Activated CD4-positive, alpha-beta memory T cell treated with anti-CD3 and anti-CD28 coated beads, Interleukin-2, amount 10 ng/mL, durations not matched to agents 7 days and 5 days (primary cell): ENCODE data around the gene PNLDC1. TPM values are rescaled to one million over a fixed set of nuclear protein-coding genes. Genes with fewer than 3 reads are reported as not detected.
"Not testable (repeated sequence)": the region's sequence is repeated elsewhere in the genome, so short reads cannot be mapped to it uniquely, and the experiment has no call there.

ENCODE experiments used
- CTCF ChIA-PET: fragments of 350-600 bp; sonication (Branson Sonifier 250); formaldehyde crosslinking; loops from one replicate; lab custom pipeline; 2021; ENCODE audit warnings: antibody characterized with exemption, inconsistent platforms; lab: Charles Lee
- POLR2A ChIA-PET: fragments of 350-600 bp; sonication (Branson Sonifier 250); formaldehyde crosslinking; loops from one replicate; lab custom pipeline; 2021; ENCODE audit warnings: antibody characterized with exemption; lab: Charles Lee
- DNase-seq: peaks from one replicate; pipeline ENCODE4 v3.0.0-alpha.2; 2020
- H3K27ac Mint-ChIP-seq: one replicate; pipeline ENCODE4 v1.8.0; 2021; ENCODE audit warnings: mild to moderate bottlenecking, mixed read lengths
- H3K27me3 Mint-ChIP-seq: one replicate; pipeline ENCODE4 v1.8.0; 2021; ENCODE audit warnings: mixed read lengths
- H3K36me3 Mint-ChIP-seq: one replicate; pipeline ENCODE4 v1.8.0; 2021; ENCODE audit warnings: low read depth, mixed read lengths
- H3K4me1 Mint-ChIP-seq: one replicate; pipeline ENCODE4 v1.8.0; 2021; ENCODE audit warnings: mixed read lengths
- H3K4me3 Mint-ChIP-seq: one replicate; pipeline ENCODE4 v1.8.0; 2021; ENCODE audit warnings: mild to moderate bottlenecking, mixed read lengths
- H3K9me3 Mint-ChIP-seq: one replicate; pipeline ENCODE4 v1.8.0; 2021; ENCODE audit warnings: mixed read lengths
- total RNA-seq, 2 experiments: library from RNA; stranded (reverse); gene quantifications; one replicate each; pipeline ENCODE4 v1.2.3, GENCODE V29; 2021

PNLDC1 gene
- total RNA-seq, 2 experiments from 2014 or later, result 0.25 to 0.35 TPM

DNA sequence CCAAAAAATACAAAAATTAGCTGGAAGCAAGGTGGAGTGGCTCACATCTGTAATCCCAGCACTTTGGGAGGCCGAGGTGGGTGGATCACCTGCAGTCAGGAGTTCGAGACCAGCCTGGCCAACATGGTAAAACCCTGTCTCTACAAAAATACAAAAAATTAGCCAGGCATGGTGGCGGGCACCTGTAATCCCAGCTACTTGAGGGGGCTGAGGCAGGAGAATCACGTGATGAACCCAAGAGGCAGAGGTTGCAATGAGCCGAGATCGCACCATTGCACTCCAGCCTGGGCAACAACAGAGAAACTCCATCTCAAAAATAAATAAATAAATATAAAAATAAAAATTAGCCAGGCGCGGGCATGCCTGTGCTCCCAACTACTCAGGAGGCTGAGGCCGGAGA lies 24.6 kb downstream of the PNLDC1 start:
- H3K27me3 Mint-ChIP-seq, H3K27ac Mint-ChIP-seq, DNase-seq, H3K36me3 Mint-ChIP-seq, H3K9me3 Mint-ChIP-seq, CTCF ChIA-PET, H3K4me3 Mint-ChIP-seq, POLR2A ChIA-PET: not testable (repeated sequence)
- peaks cover 11% of the 10 kb centered on the region for H3K4me1 Mint-ChIP-seq

DNA sequence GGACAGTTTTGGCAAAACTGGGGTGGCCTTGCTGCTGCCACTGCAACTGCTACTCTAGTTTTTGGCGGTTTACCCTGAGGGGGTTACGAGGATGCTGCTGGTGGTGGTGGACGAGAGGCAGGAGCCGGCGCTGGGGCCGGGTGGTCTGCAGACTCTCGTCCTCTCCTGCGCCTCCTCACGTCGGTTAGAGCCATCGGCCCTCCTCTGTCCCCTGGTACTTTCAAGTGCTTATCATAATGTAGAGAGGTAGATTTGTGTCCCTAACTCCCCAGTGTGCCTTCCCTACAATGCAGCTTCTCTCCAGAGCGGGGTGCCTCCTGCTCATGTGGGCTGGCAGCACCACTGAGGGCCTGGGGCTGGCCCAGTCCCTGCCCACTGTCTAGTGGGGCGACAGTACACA lies 25.9 kb downstream of the PNLDC1 start:
- no peak overlapping the region for H3K4me3 Mint-ChIP-seq
- no peak for DNase-seq
- CTCF ChIA-PET, result no interaction called here
- H3K36me3 Mint-ChIP-seq, result no peaks in the 10 kb centered on the region
- H3K9me3 Mint-ChIP-seq, result no peaks in the 10 kb centered on the region
- POLR2A ChIA-PET, result interaction anchor here (1.6 kb wide), 1 partner anchor 38 kb away, joined by 3 read pairs; no protein-coding TSS in a partner anchor
- no peak overlapping the region for H3K27ac Mint-ChIP-seq
- H3K4me1 Mint-ChIP-seq, result peaks cover 2% of the 10 kb centered on the region
- no peaks in the 10 kb centered on the region for H3K27me3 Mint-ChIP-seq

DNA sequence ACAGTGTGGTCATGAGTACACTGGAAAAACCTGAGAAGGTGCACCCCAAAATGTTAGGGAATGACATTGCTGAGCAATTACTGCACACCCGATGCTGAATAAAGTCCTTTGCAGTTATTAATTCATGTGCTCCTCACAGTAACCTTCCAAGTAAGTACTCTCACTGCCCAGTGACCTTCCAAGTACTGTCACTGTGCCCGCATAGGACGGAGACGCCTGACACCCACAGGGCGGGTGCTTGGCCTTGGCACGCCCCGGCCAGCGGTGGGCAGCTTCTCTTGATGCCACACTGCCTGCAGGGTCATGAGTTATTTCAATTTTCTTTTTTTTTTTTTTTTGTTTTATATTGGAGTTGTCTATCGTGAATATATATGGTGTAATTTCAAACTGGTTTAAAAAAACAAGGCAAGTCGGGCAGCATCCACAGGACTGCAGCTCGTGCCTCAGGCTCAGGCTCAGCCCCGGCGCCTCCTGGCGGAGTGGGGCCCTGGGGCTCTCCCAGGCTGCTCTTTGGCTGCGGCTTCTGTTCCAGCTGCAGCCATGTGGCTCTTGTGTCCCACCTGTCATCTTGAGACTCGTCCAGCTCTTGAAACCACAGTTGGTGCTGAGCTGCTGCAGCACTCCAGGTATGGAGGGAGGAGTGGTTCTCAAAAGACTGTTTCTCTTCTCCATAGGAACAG lies 27.0 kb downstream of the PNLDC1 start:
- POLR2A ChIA-PET, result interaction anchor here (1.6 kb wide), 1 partner anchor 40 kb away, joined by 3 read pairs; no protein-coding TSS in a partner anchor
- H3K4me1 Mint-ChIP-seq, result peaks cover 2% of the 10 kb centered on the region
- CTCF ChIA-PET, result no interaction called here
- H3K27ac Mint-ChIP-seq, result no peak overlapping the region
- no peak overlapping the region for H3K4me3 Mint-ChIP-seq
- peaks cover 3% of the 10 kb centered on the region for H3K27me3 Mint-ChIP-seq
- DNase-seq, result no peak
- no peaks in the 10 kb centered on the region for H3K9me3 Mint-ChIP-seq
- no peaks in the 10 kb centered on the region for H3K36me3 Mint-ChIP-seq

DNA sequence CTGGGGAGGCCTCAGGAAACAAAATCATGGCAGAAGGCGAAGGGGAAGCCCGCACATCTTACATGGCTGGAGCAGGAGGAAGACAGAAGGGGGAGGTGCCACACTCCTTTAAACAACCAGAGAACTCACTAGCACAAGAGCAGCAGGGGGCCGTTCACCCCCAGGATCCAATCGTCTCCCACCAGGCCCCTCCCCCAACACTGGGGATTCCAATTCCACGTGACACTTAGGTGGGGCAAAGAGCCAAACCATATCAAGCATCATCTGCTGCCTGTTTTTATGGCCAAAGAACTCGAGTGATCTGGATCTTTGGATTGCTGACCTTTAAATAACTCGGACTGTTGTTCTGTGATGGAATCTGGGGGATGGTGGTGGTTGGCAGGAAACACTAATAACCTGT lies 28.0 kb downstream of the PNLDC1 start:
- Mint-ChIP-seq H3K4me1 (peaks cover 2% of the 10 kb centered on the region), H3K27ac (no peak overlapping the region), H3K9me3 (no peaks in the 10 kb centered on the region), H3K36me3 (no peaks in the 10 kb centered on the region), H3K4me3 (no peak overlapping the region), H3K27me3 (peaks cover 3% of the 10 kb centered on the region)
- no peak for DNase-seq
- ChIA-PET CTCF (no interaction called here), POLR2A (no interaction called here)

DNA sequence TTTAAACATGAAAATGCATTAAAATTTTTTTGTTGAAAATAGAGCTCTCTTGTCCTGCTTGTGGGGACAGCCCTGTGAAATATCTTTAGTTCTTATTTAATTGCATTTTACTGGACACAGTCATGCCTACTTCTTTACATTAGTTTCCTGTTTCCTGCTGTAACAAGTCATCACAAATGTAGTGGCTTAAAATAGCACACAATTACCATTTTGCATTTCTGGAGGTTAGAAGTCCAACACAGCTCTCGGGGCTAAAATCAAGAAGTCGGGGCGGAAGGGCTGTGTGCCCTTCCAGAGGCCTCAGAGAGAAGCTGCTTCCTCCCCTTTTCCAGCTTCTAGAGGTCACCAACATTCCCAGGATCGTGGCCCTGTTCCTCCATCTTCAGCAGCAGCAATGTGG lies 29.4 kb downstream of the PNLDC1 start:
- CTCF ChIA-PET, result interaction anchor here (1.5 kb wide), 1 partner anchor 10 kb away, joined by 3 read pairs; no protein-coding TSS in a partner anchor
- no peak for DNase-seq
- H3K9me3 Mint-ChIP-seq, result no peaks in the 10 kb centered on the region
- POLR2A ChIA-PET, result interaction anchor here (1.2 kb wide), 1 partner anchor 24 kb away, joined by 4 read pairs; no protein-coding TSS in a partner anchor
- peaks cover 3% of the 10 kb centered on the region for H3K27me3 Mint-ChIP-seq
- no peaks in the 10 kb centered on the region for H3K36me3 Mint-ChIP-seq
- H3K4me3 Mint-ChIP-seq, result no peak overlapping the region
- no peak overlapping the region for H3K27ac Mint-ChIP-seq
- peaks cover 2% of the 10 kb centered on the region for H3K4me1 Mint-ChIP-seq

DNA sequence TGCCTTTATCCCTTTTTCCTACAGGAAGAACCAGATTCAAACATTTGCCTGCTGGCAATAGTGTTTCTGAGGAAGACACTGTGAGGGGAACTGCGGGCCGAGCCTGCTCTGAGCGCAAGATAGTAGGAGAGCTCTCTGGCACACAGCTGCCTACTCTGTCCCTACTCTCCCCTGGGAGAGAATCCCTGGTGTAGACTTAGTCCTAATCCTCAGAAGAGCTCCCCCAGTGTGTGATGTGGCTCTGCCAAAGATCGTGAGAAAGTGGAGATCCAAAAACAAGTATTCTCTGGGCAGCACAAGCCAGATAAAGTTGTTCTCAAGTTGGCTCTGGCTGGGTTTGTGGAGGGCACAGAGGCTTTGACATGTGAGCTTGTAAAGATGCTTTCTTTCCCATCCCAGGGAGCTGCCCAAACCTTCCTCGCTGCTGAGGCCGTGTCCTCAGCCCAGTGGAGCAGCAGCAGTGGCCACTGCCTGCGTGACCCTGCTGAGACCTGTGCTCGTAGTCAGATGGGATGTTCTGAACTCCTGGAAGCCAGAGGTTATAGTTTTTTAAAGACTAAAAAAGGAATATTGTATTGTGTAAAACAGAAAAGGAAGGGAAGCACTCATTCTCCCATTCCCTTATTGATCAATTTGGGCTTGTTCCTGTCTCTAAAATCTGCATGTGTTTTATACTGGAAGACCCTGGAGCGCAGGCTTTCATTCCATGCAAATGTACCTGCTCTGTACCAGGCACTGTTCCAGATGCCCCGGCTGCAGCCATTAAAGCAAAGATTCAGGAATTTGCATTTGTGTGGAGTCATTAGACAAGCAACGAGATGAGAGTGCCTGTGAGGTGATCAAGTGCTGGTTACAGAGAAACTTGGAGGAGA lies 30.7 kb downstream of the PNLDC1 start:
- ChIA-PET CTCF (no interaction called here), POLR2A (no interaction called here)
- H3K4me3 Mint-ChIP-seq, result no peak overlapping the region
- no peak overlapping the region for H3K27ac Mint-ChIP-seq
- no peak for DNase-seq
- no peaks in the 10 kb centered on the region for H3K36me3 Mint-ChIP-seq
- H3K4me1 Mint-ChIP-seq, result peaks cover 2% of the 10 kb centered on the region
- H3K27me3 Mint-ChIP-seq, result peaks cover 3% of the 10 kb centered on the region
- no peaks in the 10 kb centered on the region for H3K9me3 Mint-ChIP-seq

DNA sequence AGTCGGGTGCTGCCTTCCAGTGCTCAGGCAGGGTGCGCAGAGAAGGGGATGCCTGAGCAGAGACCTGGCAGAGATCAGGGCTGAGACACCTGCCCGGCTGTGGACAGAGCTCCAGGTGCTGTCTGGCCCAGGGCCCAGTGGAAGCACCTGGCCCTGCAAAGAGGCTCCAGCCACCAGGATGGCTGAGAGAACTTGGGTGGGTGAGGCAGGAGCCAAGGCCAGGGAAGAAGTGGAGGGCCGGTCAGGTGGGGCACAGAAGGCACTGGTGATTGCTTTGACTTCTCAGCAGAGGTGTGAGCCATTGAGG lies 31.2 kb downstream of the PNLDC1 start:
- H3K4me3 Mint-ChIP-seq, result no peak overlapping the region
- peaks cover 3% of the 10 kb centered on the region for H3K27me3 Mint-ChIP-seq
- ChIA-PET POLR2A (no interaction called here), CTCF (no interaction called here)
- H3K9me3 Mint-ChIP-seq, result no peaks in the 10 kb centered on the region
- no peak overlapping the region for H3K27ac Mint-ChIP-seq
- H3K4me1 Mint-ChIP-seq, result peaks cover 2% of the 10 kb centered on the region
- DNase-seq, result no peak
- no peaks in the 10 kb centered on the region for H3K36me3 Mint-ChIP-seq

DNA sequence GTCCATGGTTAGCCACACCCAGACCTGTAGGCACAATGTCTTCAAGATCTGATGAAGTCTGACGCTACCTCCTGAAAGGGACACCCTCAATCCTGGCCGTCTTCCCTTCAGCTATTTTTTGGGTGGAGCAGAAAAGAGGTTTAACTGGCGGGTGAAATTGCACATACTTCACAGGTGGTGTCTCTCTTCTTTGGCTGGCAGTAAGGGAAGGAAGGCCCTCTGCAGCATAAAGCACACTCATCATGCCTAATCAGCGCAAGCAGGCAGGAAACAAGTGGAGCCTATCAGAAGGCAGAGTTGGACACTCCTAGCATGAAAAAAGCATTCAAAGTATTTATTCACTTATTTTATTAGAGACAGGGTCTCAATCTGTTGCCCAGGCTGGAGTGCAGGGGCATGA lies 32.9 kb downstream of the PNLDC1 start:
- no peak overlapping the region for H3K4me3 Mint-ChIP-seq
- H3K4me1 Mint-ChIP-seq, result peaks cover 2% of the 10 kb centered on the region
- H3K27me3 Mint-ChIP-seq, result peaks cover 3% of the 10 kb centered on the region
- no peaks in the 10 kb centered on the region for H3K36me3 Mint-ChIP-seq
- ChIA-PET POLR2A (interaction anchor here (0.8 kb wide), 1 partner anchor 12 kb away, joined by 3 read pairs; no protein-coding TSS in a partner anchor), CTCF (interaction anchor here (0.8 kb wide), 1 partner anchor 19 kb away, joined by 3 read pairs; no protein-coding TSS in a partner anchor)
- no peak for DNase-seq
- H3K27ac Mint-ChIP-seq, result no peak overlapping the region
- H3K9me3 Mint-ChIP-seq, result no peaks in the 10 kb centered on the region

DNA sequence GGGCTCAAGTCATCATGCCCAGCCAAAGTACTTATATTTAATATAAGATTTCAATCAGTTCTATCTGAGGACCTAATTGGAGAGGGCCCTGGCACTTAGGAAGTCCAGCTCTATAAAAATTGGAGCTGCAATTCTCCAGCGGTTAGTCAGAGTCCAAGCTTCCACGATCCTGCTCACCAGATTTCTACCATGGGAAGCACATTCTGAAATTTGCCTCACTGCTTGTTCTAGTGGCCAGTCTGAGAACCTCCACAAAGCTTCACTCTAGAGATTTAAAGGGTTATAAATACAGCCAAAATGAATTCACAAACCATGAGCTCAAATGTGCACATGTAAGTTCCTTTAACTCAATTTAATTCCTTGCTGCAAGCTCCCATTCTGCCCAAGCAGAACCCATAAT lies 33.5 kb downstream of the PNLDC1 start:
- POLR2A ChIA-PET, result interaction anchor here (0.8 kb wide), 1 partner anchor 12 kb away, joined by 3 read pairs; no protein-coding TSS in a partner anchor
- CTCF ChIA-PET, result interaction anchor here (0.8 to 1.5 kb wide), 2 partner anchors 19 to 21 kb away, joined by 3 to 5 read pairs; no protein-coding TSS in a partner anchor
- no peak for DNase-seq
- no peaks in the 10 kb centered on the region for H3K9me3 Mint-ChIP-seq
- H3K4me1 Mint-ChIP-seq, result peaks cover 2% of the 10 kb centered on the region
- H3K4me3 Mint-ChIP-seq, result no peak overlapping the region
- no peak overlapping the region for H3K27ac Mint-ChIP-seq
- H3K36me3 Mint-ChIP-seq, result no peaks in the 10 kb centered on the region
- peaks cover 3% of the 10 kb centered on the region for H3K27me3 Mint-ChIP-seq

DNA sequence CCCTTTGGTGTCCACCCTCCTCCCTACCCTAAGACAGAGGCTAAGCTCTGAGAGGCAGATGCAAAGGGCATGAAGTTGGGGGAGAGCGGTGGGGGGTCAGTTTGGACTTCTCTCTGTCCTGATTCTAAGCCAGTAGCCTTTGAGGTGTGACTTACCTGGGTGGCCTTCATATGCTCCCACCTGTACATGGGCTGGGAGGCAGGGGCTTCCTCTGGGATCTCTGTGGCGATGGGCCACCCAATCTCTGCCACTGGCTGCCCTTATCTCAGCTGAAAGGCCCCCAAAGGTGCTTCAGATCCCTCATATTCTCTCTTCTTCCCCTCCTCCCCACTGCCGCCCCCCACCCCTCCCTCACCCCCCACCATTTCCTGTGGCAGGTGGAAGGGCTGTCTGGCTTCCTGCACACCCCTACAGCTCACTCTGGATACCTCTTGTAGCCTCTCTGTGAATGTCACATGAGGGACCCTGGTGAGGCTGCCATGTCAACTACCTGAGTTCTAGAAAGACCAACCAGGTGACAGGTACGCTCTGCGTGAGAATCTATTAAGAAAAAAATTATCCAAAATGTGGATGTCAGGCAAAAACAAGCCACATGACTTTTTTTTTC lies 34.0 kb downstream of the PNLDC1 start:
- H3K9me3 Mint-ChIP-seq, result no peaks in the 10 kb centered on the region
- H3K4me3 Mint-ChIP-seq, result no peak overlapping the region
- CTCF ChIA-PET, result interaction anchor here (0.5 to 1.5 kb wide), 4 partner anchors 18 to 110 kb away, joined by 3 to 5 read pairs (median 4); no protein-coding TSS in a partner anchor
- H3K27me3 Mint-ChIP-seq, result peaks cover 3% of the 10 kb centered on the region
- peaks cover 2% of the 10 kb centered on the region for H3K4me1 Mint-ChIP-seq
- H3K36me3 Mint-ChIP-seq, result no peaks in the 10 kb centered on the region
- POLR2A ChIA-PET, result no interaction called here
- DNase-seq, result no peak
- no peak overlapping the region for H3K27ac Mint-ChIP-seq

DNA sequence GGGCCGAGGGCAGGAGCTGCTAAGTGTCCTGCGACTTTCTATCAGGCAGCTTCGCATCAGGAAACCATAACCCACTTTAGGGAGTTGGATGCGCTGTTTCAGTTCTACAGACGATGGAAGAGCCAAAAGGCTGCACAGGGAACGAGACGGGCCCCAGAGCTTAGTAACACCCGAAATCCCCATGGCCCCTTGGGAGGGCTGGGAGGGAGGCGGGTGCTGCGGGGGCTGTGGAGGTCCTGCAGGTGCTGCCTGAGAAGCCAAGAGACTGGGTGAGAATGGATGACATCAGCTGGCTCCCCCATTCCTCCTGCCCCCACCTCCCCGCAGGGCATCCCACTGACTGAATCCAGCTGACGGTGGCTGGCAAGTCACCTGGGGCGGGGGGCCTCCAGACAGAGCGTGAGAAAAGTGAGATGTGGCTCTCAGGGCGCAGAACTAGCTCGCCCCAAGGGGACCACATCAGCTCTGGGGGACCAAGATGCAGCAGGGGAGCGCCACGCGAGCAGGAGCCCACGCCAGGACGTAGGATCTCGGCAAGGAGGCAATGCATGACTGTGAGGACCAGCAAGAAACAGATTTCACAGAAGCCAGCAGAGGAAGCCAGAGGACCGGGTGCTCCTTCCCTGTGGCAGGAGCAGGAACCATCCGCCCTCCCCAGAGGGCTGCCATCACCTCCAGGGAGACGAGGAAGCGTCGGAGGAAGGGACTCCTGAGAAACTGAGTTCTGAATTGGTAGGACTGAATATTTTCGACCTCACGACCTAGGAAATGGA lies 36.8 kb downstream of the PNLDC1 start:
- Mint-ChIP-seq H3K27me3 (peaks cover 3% of the 10 kb centered on the region), H3K4me3 (no peak overlapping the region), H3K9me3 (no peaks in the 10 kb centered on the region), H3K27ac (no peak overlapping the region), H3K36me3 (no peaks in the 10 kb centered on the region), H3K4me1 (no peaks in the 10 kb centered on the region)
- no peak for DNase-seq
- ChIA-PET CTCF (no interaction called here), POLR2A (no interaction called here)

DNA sequence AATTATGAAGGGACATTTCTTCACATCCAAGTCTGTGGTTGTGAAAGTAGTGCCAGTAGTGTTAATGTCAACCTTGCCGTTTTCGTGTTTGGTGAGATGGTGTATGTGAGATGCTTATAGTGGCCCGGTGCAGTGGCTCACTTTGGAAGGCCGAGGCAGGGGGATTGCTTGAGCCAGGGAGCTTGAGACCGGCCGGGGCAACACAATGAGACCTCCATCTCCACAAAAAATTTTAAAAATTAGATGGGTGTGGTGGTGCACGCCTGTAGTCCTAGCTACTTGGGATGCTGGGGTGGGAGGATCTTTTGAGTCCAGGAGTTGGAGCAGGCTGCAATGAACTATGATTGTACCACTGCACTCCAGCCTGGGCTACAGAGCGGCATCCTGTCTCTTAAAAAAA lies 37.4 kb downstream of the PNLDC1 start:
- Mint-ChIP-seq H3K27me3 (peaks cover 3% of the 10 kb centered on the region), H3K9me3 (no peaks in the 10 kb centered on the region), H3K27ac (no peak overlapping the region), H3K4me1 (no peaks in the 10 kb centered on the region), H3K36me3 (no peaks in the 10 kb centered on the region), H3K4me3 (no peak overlapping the region)
- DNase-seq, result no peak
- CTCF ChIA-PET, result no interaction called here
- POLR2A ChIA-PET, result no interaction called here
